HFFc6 (cell line): Measurements from ENCODE around the gene NOS1AP. TPM values are rescaled to one million over a fixed set of nuclear protein-coding genes. Genes with fewer than 3 reads are reported as not detected.

Source experiments
- DNase-seq: peaks from one replicate; pipeline ENCODE4 v3.0.0-alpha.2; 2018
- H3K27ac Mint-ChIP-seq: 2 replicates; pipeline ENCODE4 v1.8.0; 2020; ENCODE audit warnings: mild to moderate bottlenecking, mixed read lengths
- H3K27me3 Mint-ChIP-seq: 2 replicates; pipeline ENCODE4 v1.8.0; 2021; ENCODE audit warnings: mild to moderate bottlenecking, moderate library complexity, mixed read lengths; ENCODE audit not compliant: insufficient read depth
- H3K36me3 Mint-ChIP-seq: 2 replicates; pipeline ENCODE4 v1.8.0; 2021; ENCODE audit warnings: low read depth, mixed read lengths
- H3K4me1 Mint-ChIP-seq: 2 replicates; pipeline ENCODE4 v1.8.0; 2020; ENCODE audit warnings: low read depth, mixed read lengths
- H3K4me3 Mint-ChIP-seq: 2 replicates; pipeline ENCODE4 v1.8.0; 2020; ENCODE audit warnings: mild to moderate bottlenecking, moderate library complexity, mixed read lengths
- H3K9me3 Mint-ChIP-seq: 2 replicates; pipeline ENCODE4 v1.8.0; 2020; ENCODE audit warnings: mild to moderate bottlenecking, mixed read lengths
- CTCF ChIP-seq: fragments of 200-600 bp; sonication (generic); IDR thresholded peaks from 2 replicates; pipeline ENCODE4 v1.5.0; 2021; ENCODE audit warnings: antibody characterized with exemption, mild to moderate bottlenecking
- total RNA-seq, 6 experiments: library from RNA; stranded (reverse); fragmentation: NEBNext Ultra II Directional; extraction: Animal tissue kit (Norgen Biotek cat#: 25700); gene quantifications; 2 replicates in 1 of 6; 3 replicates in 5 of 6; pipeline ENCODE4 v1.2.3, GENCODE V29; 2021

Gene NOS1AP
- total RNA-seq, 6 experiments from 2014 or later: 0.11 to 0.62 (median 0.29) TPM

DNA sequence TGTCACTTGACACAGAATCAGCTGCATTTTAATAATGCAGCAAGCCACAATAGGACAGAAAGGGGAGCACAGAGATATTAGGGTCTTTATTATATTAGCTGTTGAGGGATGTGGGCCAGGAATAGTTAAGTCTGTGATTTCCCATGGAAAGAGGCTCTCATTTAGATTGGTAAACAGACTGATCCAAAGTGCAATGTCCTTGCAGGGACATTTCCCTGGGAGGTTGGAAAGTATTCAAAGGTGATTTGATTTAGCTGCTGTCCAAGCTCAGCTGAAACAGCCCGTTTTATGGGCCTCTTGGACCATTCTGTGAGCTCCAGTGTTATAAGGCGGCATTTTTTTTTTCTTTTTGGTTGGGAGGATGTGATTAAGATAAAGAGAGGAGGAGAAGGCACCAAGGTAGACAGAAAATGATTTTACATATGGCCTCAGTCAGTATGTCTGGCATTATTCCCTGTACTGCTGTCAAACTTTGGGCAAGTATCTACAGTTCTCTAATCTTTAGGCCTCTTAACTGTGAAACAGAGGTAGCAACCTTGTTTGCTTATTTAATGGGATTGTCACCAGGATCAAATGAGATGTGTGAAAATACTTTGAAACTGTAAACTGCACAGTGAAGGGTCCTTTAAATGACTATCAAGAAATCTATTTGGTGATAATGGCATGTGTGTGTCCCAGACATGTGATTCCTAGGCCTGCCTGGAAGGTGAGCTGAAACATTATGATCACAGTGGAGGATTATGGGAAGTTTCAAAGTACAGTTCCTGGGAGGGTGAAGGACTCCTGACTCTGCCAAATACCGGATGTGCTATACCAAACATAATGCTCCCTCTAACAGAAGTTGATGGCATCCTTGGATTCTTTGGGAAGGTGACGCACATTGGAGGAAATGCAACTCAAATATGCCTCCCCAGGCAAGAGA lies 62.2 kb downstream of the NOS1AP start:
- H3K36me3 Mint-ChIP-seq: no peaks in the 10 kb centered on the region
- peaks cover 2% of the 10 kb centered on the region; the same call in 1 of the 2 replicates for H3K27me3 Mint-ChIP-seq
- H3K27ac Mint-ChIP-seq: no peak overlapping the region
- no peaks in the 10 kb centered on the region for H3K9me3 Mint-ChIP-seq
- DNase-seq: no peak
- no peak for TF ChIP-seq CTCF
- H3K4me3 Mint-ChIP-seq: no peak overlapping the region
- peaks cover 37% of the 10 kb centered on the region for H3K4me1 Mint-ChIP-seq

GRCh38 chr1:162133566-162133965 lies 64.1 kb downstream of the NOS1AP start:
- H3K27me3 Mint-ChIP-seq: peaks cover 2% of the 10 kb centered on the region; the same call in 1 of the 2 replicates
- DNase-seq: peak; percentile 3
- no peak for TF ChIP-seq CTCF
- no peak overlapping the region for H3K4me3 Mint-ChIP-seq
- no peaks in the 10 kb centered on the region; the same call in 1 of the 2 replicates for H3K36me3 Mint-ChIP-seq
- no peaks in the 10 kb centered on the region for H3K9me3 Mint-ChIP-seq
- no peak overlapping the region for H3K27ac Mint-ChIP-seq
- peaks cover 54% of the 10 kb centered on the region for H3K4me1 Mint-ChIP-seq

DNA sequence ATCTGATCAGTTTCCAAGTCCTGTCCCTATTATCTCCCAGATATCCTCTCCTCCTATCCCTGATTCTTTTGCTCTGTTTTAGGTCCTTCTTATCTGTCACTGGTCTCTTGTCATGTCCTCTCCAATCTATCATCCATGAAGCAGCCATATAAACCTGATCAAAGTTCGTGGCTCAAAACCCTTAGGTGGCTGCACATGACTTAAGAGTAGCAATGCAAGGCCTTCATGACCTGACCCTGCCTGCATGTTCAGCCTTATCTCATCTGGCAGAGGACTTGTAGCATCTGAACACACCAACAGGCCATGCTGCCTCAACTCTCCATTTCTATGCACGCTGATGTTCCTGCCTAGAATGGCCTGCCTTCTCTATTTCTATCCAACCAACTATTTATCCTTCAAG lies 65.2 kb downstream of the NOS1AP start:
- Mint-ChIP-seq H3K27ac (no peak overlapping the region), H3K4me3 (no peak overlapping the region), H3K36me3 (no peaks in the 10 kb centered on the region; the same call in 1 of the 2 replicates), H3K27me3 (no peaks in the 10 kb centered on the region), H3K9me3 (no peaks in the 10 kb centered on the region), H3K4me1 (peaks cover 61% of the 10 kb centered on the region)
- no peak for DNase-seq
- no peak for TF ChIP-seq CTCF

DNA sequence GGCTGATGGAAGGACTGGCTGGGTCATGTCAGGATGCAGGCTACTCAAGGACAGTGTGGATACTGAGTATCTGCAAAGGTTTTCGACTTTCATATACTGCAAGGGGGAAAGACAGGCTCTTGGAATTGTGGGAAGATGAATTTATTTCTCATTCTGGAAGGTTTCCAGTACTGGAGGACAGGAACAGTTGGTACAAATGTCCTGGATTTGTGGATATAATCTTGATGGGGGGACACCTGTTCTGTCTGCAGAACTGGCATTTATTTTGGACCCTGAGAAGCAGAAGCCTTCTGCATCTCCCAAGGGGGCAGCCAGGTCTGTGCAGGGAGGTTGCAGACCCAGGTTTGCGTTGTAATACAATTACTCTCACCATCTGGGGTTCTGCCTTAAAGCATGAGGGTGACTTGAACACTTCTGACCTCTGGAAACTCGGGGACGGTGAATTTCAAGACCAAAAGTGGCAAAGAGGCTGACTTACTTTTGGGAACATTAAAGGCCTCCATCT lies 65.8 kb downstream of the NOS1AP start:
- Mint-ChIP-seq H3K27me3 (no peaks in the 10 kb centered on the region), H3K9me3 (no peaks in the 10 kb centered on the region)

GRCh38 chr1:162136760-162137159 lies 67.3 kb downstream of the NOS1AP start:
- H3K9me3 Mint-ChIP-seq: no peaks in the 10 kb centered on the region
- peaks cover 72% of the 10 kb centered on the region for H3K4me1 Mint-ChIP-seq
- peak overlapping the region; percentile 78 for H3K27ac Mint-ChIP-seq
- peak overlapping the region; percentile 58 for H3K4me3 Mint-ChIP-seq
- H3K27me3 Mint-ChIP-seq: no peaks in the 10 kb centered on the region
- peak; percentile 76 for DNase-seq
- TF ChIP-seq CTCF: 0 out of 2 replicates have a peak, but pooled peaks have one; percentile 17
- no peaks in the 10 kb centered on the region; the same call in 1 of the 2 replicates for H3K36me3 Mint-ChIP-seq

More for the DNA sequence above, 65.8 kb downstream of the NOS1AP start:
- DNase-seq: no peak
- Mint-ChIP-seq H3K27ac (no peak overlapping the region), H3K36me3 (no peaks in the 10 kb centered on the region; the same call in 1 of the 2 replicates), H3K4me3 (no peak overlapping the region), H3K4me1 (peaks cover 61% of the 10 kb centered on the region)
- TF ChIP-seq CTCF: no peak
